GM21717 (cell line): Measurements from ENCODE around the gene TLN1.

Experiments used
- ATAC-seq: cut with Tn5 transposase; IDR thresholded peaks from one replicate; pipeline ENCODE4 v1.9.1; 2021; ENCODE audit warnings: mild to moderate bottlenecking, moderate library complexity; ENCODE audit not compliant: unreplicated experiment

Gene TLN1

DNA sequence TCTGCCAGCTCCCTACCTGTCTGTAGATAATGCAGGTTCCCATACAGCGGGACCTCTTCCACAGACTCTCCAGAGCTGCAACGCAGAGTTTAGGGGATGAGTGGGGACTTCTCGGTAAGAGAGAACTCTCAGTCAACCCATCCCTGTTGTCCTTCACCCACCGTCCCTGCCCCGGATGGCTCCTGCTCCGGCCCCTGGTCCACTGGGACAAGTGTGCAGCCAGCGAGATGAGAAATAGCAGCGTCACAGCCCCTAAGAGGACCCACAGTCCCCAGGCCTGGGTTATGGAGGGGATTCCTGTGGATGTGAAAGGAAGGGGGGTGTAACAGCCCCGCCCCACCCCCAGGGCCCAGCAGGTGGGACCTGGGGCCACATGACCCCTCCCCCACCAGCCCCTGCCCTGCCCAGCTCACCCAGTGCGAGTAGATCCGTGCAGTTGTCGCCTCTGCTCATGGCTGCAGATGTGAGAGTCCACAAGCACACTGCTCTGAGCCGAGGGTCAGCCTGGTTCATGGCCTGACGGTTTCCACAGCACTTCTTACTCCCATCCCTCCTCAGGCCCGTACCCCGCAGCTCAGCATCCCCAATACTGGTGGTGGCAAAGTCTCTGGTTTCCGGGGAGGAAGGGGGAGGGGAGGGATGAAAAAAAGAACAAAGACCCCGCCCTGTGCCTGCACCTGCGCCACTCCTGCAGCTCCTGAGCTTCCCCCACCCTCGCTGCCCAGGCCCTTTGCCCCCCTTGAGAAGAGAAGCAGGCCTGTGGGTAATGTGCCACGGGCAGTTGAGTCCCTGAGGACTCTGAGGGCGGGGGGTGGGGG lies 81.4 kb downstream of the TLN1 start, which contains the start of gene SIT1:
TSS of gene SIT1 (minus strand) at position 591 of the 818 bp plus-strand sequence. CDS start at position 513, 78 bp downstream.
- no peak for ATAC-seq

DNA sequence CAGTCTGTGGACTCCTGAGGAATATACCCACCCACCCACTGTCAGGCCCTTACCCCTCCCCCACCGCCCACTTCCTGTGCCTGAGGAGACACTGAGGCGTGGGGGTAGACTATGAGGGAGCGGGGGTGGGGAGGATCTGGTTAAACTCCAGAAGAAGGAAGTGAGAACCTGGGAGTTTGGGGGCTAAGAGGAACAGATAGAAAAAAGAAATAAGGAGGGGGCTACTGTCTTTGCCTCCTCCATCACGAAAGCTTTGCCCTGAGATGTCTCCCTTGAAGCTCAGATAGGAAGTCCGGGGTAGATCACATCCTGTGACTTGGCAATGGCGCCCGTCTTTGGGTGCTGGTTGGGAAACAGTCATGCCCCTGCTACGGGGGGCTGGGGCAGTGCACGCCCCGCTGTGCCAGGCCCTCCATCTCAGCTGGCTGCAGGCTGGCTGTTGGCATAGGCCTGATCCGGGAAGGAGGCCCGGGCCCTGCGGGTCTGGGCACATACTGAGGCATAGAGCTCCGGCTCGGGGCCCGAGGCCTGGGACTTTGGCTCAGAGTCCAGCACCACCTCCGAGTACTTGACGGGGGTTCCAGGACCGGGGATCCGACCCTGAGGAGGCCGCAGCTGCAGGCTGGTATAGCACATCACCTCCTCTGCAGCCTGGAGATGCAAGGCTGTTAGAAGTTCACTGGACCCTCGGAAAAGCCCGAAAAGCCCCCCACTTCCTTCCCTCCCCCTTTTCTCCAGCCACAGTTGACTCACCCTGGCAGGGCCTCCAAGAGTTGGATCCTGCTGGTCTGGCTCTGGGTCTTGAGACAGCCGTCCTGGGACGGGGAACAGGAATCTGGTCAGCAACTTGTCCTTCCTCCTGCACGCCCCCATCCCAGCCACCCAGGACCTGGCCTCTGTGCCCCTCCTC lies 82.3 kb downstream of the TLN1 start:
- ATAC-seq = no peak
